Body of pancreas (tissue), 4 donors: ENCODE results near the gene WIPI1. TPM values are rescaled to one million over a fixed set of nuclear protein-coding genes. Genes with fewer than 3 reads are reported as not detected.
A peak's percentile ranks its signal among the peaks of the same experiment; 100 is the strongest.

Experiments used
- ATAC-seq: fragments of 150-250 bp; one replicate; pipeline ENCODE4 v1.9.1; 2016
- DNase-seq, 4 donors: peaks; one replicate each; pipeline ENCODE4 v3.0.0-alpha.2; 2019
- H3K27ac ChIP-seq, 4 donors: fragments of 200-600 bp; sonication (generic); 1 replicate in 3 of 4; 2 replicates in 1 of 4; pipeline versions ENCODE4 v1.5.1 to v1.6.1; 2016 to 2019; ENCODE audit warnings: mild to moderate bottlenecking in 1 of 4, mixed read lengths in 1 of 4, moderate library complexity in 1 of 4
- H3K27me3 ChIP-seq, 2 donors: fragments of 200-600 bp; sonication (generic); one replicate each; pipeline ENCODE4 v1.6.0; 2016; ENCODE audit warnings: mild to moderate bottlenecking in 1 of 2
- H3K36me3 ChIP-seq, 2 donors: fragments of 200-600 bp; sonication (generic); replicated peaks in 1 of 2; 2 replicates each; pipeline ENCODE4 v1.5.1; 2016; ENCODE audit warnings: low read depth in 2 of 2; ENCODE audit not compliant: insufficient read depth in 1 of 2
- H3K4me1 ChIP-seq: fragments of 200-600 bp; sonication (generic); one replicate; pipeline ENCODE4 v1.6.0; 2016
- H3K4me3 ChIP-seq, 2 donors: fragments of 200-600 bp; sonication (generic); 1 replicate in 1 of 2; 2 replicates in 1 of 2; pipeline ENCODE4 v1.5.1; 2016 to 2019
- H3K9me3 ChIP-seq, 3 donors: fragments of 200-600 bp; sonication (generic); 1 replicate in 2 of 3; 2 replicates in 1 of 3; pipeline ENCODE4 v1.5.1; 2016
- CTCF ChIP-seq, 7 experiments: fragments of 450-650 bp in 4 of 7; fragments of 200-600 bp in 3 of 7; sonication (generic) in 3 of 7; IDR thresholded peaks; one replicate each; pipeline ENCODE4 v1.5.1; 2016 to 2019; ENCODE audit warnings: antibody characterized with exemption in 7 of 7
- POLR2A ChIP-seq, 3 donors: fragments of 450-650 bp; IDR thresholded peaks; one replicate each; pipeline ENCODE4 v1.6.1; 2016; ENCODE audit warnings: antibody characterized with exemption in 3 of 3, mild to moderate bottlenecking in 2 of 3
- WGBS, 2 donors: methylation state at CpG; one replicate each; pipeline ENCODE4 v1.1.5; 2017; 5-methylcytosine and 5-hydroxymethylcytosine counted together
- intact Hi-C: fragments of 100-400 bp; cut with DNase I; formaldehyde crosslinking; loops from one replicate; pipeline ENCODE4 v1.15.1; 2023
- total RNA-seq, 2 donors: library from RNA; depleted of rRNA; stranded (reverse); fragments of >200 nt; gene quantifications; one replicate each; pipeline ENCODE4 v1.1.0, GENCODE V29; 2016

WIPI1 gene, protein sequence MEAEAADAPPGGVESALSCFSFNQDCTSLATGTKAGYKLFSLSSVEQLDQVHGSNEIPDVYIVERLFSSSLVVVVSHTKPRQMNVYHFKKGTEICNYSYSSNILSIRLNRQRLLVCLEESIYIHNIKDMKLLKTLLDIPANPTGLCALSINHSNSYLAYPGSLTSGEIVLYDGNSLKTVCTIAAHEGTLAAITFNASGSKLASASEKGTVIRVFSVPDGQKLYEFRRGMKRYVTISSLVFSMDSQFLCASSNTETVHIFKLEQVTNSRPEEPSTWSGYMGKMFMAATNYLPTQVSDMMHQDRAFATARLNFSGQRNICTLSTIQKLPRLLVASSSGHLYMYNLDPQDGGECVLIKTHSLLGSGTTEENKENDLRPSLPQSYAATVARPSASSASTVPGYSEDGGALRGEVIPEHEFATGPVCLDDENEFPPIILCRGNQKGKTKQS
- total RNA-seq = 10 to 100 TPM; 20.5 to 22.4 TPM

DNA sequence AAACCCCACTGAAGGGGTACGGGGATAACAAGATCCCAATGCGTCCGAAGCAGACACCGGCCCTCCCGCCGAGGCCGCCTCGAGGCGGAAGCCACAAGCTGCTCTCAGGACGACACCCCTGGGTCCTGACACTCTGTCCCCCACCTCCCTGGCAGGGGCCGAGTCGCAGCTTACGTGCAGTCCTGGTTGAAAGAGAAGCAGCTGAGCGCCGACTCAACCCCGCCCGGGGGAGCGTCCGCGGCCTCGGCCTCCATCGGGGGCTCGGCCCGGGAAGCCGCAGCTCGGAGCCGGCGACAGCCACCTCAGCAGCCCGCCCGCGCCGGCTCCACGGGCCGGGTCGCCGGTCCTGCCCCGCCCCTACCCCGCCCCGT is at the start of gene WIPI1:
Gene WIPI1 (minus strand): TSS at position 329 of the 371 bp plus-strand sequence. CDS start 75 bp downstream, at position 254.
- intact Hi-C loops = no loop called here
- 0% methylated on average over 2 to 26 of the region's 39 CpGs for WGBS, 2 donors
- peak in 1 of 4 donors; percentile 61 for DNase-seq

GRCh38 chr17:68505951-68506350 is 48.7 kb upstream of the WIPI1 start:
- ATAC-seq = no peak
- no peak overlapping the region for H3K4me3 ChIP-seq
- H3K4me1 ChIP-seq = peaks cover 1% of the 10 kb centered on the region
- DNase-seq = no peak
- intact Hi-C loops = no loop called here
- 78 to 90% methylated on average over 1 of the region's 1 CpG for WGBS, 2 donors
- no peak overlapping the region for H3K27ac ChIP-seq
- no peaks in the 10 kb centered on the region for H3K36me3 ChIP-seq
- H3K9me3 ChIP-seq = no peaks in the 10 kb centered on the region
- no peaks in the 10 kb centered on the region for H3K27me3 ChIP-seq
- TF ChIP-seq CTCF (IDR thresholded peaks at IDR 0.05) = no peak
- no peak for TF ChIP-seq POLR2A (IDR thresholded peaks at IDR 0.05)

More for the DNA sequence above, at the start of gene WIPI1:
- Histone ChIP-seq H3K4me1 (peaks cover 29% of the 10 kb centered on the region), H3K27ac (peak within 1 kb of the TSS; percentile 75 to 93 (median 84)), H3K4me3 (peak within 1 kb of the TSS; percentile 62 to 73), H3K36me3 (no peaks in the 10 kb centered on the region), H3K9me3 (no peaks in the 10 kb centered on the region), H3K27me3 (no peaks in the 10 kb centered on the region)
- TF ChIP-seq CTCF (IDR thresholded peaks at IDR 0.05) (no peak), POLR2A (IDR thresholded peaks at IDR 0.05) (peak in 2 of 3 donors; percentile 26 to 53)
- ATAC-seq = peak; percentile 16

DNA sequence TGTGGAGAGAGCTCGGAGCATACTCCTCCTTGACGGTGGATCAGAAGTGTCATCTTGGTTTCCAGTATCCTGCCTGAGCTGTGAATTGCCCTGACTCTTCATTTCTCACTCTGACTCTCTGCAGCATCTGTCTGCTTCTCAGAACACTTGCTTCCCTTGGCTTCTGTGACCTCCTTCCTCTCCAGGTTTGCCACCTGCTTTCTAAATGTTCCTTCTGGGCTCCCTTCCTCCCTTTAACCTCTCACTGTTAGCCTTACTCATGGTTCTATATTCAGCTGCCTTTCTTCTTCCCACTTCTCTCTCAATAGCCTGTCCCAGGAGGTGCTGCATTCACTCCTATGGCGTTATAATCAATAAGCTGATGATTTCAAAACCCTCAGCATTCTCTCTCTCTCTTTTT is 43.8 kb upstream of the WIPI1 start:
- Histone ChIP-seq H3K27ac (no peak overlapping the region), H3K4me3 (no peak overlapping the region), H3K9me3 (no peaks in the 10 kb centered on the region), H3K27me3 (no peaks in the 10 kb centered on the region), H3K36me3 (no peaks in the 10 kb centered on the region), H3K4me1 (peaks cover 11% of the 10 kb centered on the region)
- DNase-seq = no peak
- no peak for ATAC-seq
- intact Hi-C loops = no loop called here
- 85 to 87% methylated on average over 3 of the region's 3 CpGs for WGBS, 2 donors
- TF ChIP-seq CTCF (IDR thresholded peaks at IDR 0.05) (no peak), POLR2A (IDR thresholded peaks at IDR 0.05) (no peak)

GRCh38 chr17:68499587-68499986 is 42.3 kb upstream of the WIPI1 start:
- Histone ChIP-seq H3K27me3 (no peaks in the 10 kb centered on the region), H3K9me3 (no peaks in the 10 kb centered on the region), H3K4me3 (no peak overlapping the region), H3K4me1 (peaks cover 11% of the 10 kb centered on the region), H3K36me3 (no peaks in the 10 kb centered on the region), H3K27ac (no peak overlapping the region)
- ATAC-seq = no peak
- intact Hi-C loops = no loop called here
- 93% methylated on average over 5 of the region's 5 CpGs for WGBS, 2 donors
- TF ChIP-seq POLR2A (IDR thresholded peaks at IDR 0.05) = no peak
- TF ChIP-seq CTCF (IDR thresholded peaks at IDR 0.05) = no peak
- no peak for DNase-seq
